Lung (tissue), 12 donors: ENCODE data around the gene MRPS2. TPM values are rescaled to one million over a fixed set of nuclear protein-coding genes. Genes with fewer than 3 reads are reported as not detected.

Experiments used
- ATAC-seq: fragments of 200-7000 bp; cut with Tn5 transposase; one replicate; pipeline ENCODE4 v1.9.1; 2020; ENCODE audit warnings: moderate number of reproducible peaks; ENCODE audit not compliant: insufficient read depth, low FRiP score
- DNase-seq, 3 donors: peaks; one replicate each; pipeline ENCODE4 v3.0.0-alpha.2; 2013 to 2017
- H3K27ac ChIP-seq, 2 donors: one replicate each; pipeline ENCODE4 v1.5.1; 2013; ENCODE audit warnings: mild to moderate bottlenecking in 2 of 2, moderate library complexity in 2 of 2, control low read depth in 1 of 2, inconsistent platforms in 1 of 2, low read depth in 1 of 2, low read length in 1 of 2
- H3K27me3 ChIP-seq, 3 donors: one replicate each; pipeline ENCODE4 v1.5.1; 2013; ENCODE audit warnings: low read length in 2 of 3; ENCODE audit not compliant: control insufficient read depth in 3 of 3, insufficient read depth in 3 of 3
- H3K36me3 ChIP-seq, 4 donors: one replicate each; pipeline ENCODE4 v1.5.1; 2013; ENCODE audit warnings: low read length in 4 of 4, mild to moderate bottlenecking in 1 of 4, moderate library complexity in 1 of 4; ENCODE audit not compliant: control insufficient read depth in 4 of 4, insufficient read depth in 4 of 4
- H3K4me1 ChIP-seq, 5 donors: one replicate each; pipeline ENCODE4 v1.5.1; 2013; ENCODE audit warnings: low read length in 5 of 5, mild to moderate bottlenecking in 2 of 5, moderate library complexity in 1 of 5; ENCODE audit not compliant: control insufficient read depth in 5 of 5, insufficient read depth in 5 of 5
- H3K4me3 ChIP-seq: one replicate; pipeline ENCODE4 v1.5.1; 2013; ENCODE audit warnings: mild to moderate bottlenecking, control low read depth, moderate library complexity
- H3K9ac ChIP-seq, 2 donors: one replicate each; pipeline ENCODE4 v1.5.1; 2013; ENCODE audit warnings: low read length in 2 of 2, control low read depth in 1 of 2; ENCODE audit not compliant: insufficient read depth in 1 of 2
- H3K9me3 ChIP-seq, 4 donors: one replicate each; pipeline ENCODE4 v1.5.1; 2013; ENCODE audit warnings: low read length in 3 of 4, mild to moderate bottlenecking in 1 of 4, moderate library complexity in 1 of 4; ENCODE audit not compliant: control insufficient read depth in 4 of 4, insufficient read depth in 3 of 4
- WGBS, 2 donors: extraction: QIAGEN DNeasy Blood & Tissue Kit; methylation state at CpG; one replicate each; pipeline ENCODE4 v1.1.7; 2013; 5-methylcytosine and 5-hydroxymethylcytosine counted together
- polyA plus RNA-seq, 2 donors: library from polyadenylated mRNA; stranded (reverse); fragments of 200-250 nt; gene quantifications; one replicate each; pipeline ENCODE4 v1.2.1, GENCODE V29; 2013
- total RNA-seq, 2 donors: library from RNA; depleted of rRNA in 1 of 2; stranded (reverse); fragments of >200 nt in 1 of 2; gene quantifications; one replicate each; pipeline ENCODE4 v1.2.1, GENCODE V29; 2014 to 2021
- TF ChIP-seq, protein P1 (sequence below): IDR thresholded peaks from 2 replicates; pipeline ENCODE4 v1.5.1; 2012; ENCODE audit warnings: mild to moderate bottlenecking; ENCODE audit errors: control extremely low read depth, extremely low read depth
- donor health status: control.
- donor health status: control.
- donor health status: Bipolar disorder and iron deficiency.
- donor health status: healthy.
- donor health status: DM: yes; HTN: yes; CAD: no.

Gene MRPS2
- total and polyA plus RNA-seq, 4 donors: 18.2 to 42.0 (median 31.8) TPM

DNA sequence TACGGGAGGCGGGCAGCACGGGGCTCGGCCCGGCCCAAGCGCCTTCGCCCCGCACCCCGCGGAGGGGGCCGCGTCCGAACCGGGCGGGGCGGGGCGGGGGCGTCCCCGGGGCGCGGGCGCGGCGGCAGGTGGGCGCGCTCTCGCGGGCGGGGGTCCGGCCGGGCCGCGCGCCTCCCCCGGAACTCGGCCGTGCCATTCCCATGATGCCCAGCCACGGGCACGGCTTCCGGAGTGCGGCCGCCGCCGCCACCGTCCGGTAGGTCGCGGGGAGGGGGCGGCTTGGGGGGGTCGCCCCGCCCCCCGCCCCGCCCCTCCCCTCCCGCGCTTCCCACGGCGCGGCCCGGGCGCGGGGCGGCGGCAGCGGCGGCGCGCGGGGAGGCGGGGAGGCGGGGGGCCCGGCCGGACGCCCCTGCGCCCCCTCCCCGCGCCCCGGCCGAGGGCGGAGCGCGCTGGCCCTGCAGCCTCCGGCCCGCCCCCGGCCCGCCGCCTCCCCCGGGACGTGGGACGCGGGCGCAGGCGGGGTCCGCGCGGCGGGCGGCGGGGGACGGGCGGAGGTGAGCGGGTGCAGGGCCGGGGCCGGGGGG, 20.9 kb upstream of the MRPS2 start, which contains the start of gene PPP1R26:
PPP1R26 (plus strand) TSS at position 314 of the 584 bp plus-strand sequence. CDS start 4,729 bp downstream, outside the sequence.
- TF ChIP-seq, protein P1, sequence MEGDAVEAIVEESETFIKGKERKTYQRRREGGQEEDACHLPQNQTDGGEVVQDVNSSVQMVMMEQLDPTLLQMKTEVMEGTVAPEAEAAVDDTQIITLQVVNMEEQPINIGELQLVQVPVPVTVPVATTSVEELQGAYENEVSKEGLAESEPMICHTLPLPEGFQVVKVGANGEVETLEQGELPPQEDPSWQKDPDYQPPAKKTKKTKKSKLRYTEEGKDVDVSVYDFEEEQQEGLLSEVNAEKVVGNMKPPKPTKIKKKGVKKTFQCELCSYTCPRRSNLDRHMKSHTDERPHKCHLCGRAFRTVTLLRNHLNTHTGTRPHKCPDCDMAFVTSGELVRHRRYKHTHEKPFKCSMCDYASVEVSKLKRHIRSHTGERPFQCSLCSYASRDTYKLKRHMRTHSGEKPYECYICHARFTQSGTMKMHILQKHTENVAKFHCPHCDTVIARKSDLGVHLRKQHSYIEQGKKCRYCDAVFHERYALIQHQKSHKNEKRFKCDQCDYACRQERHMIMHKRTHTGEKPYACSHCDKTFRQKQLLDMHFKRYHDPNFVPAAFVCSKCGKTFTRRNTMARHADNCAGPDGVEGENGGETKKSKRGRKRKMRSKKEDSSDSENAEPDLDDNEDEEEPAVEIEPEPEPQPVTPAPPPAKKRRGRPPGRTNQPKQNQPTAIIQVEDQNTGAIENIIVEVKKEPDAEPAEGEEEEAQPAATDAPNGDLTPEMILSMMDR: no peak
- H3K27ac ChIP-seq: peak within 1 kb of the TSS; percentile 67 to 89
- H3K4me3 ChIP-seq: peak within 1 kb of the TSS; percentile 62
- DNase-seq (peak in 1 of 3 donors; percentile 44), ATAC-seq (peak; percentile 5)
- peak within 1 kb of the TSS in 1 of 2 donors; percentile 25 for H3K9ac ChIP-seq
- no peaks in the 10 kb centered on the region for H3K9me3 ChIP-seq
- 0 to 1% methylated on average over 24 to 97 of the region's 103 CpGs for WGBS, 2 donors
- peaks cover 0 to 13% (median 8%) of the 10 kb centered on the region in 4 donors for H3K36me3 ChIP-seq
- no peaks in the 10 kb centered on the region for H3K27me3 ChIP-seq
- peaks cover 0 to 28% (median 3%) of the 10 kb centered on the region in 5 donors for H3K4me1 ChIP-seq

DNA sequence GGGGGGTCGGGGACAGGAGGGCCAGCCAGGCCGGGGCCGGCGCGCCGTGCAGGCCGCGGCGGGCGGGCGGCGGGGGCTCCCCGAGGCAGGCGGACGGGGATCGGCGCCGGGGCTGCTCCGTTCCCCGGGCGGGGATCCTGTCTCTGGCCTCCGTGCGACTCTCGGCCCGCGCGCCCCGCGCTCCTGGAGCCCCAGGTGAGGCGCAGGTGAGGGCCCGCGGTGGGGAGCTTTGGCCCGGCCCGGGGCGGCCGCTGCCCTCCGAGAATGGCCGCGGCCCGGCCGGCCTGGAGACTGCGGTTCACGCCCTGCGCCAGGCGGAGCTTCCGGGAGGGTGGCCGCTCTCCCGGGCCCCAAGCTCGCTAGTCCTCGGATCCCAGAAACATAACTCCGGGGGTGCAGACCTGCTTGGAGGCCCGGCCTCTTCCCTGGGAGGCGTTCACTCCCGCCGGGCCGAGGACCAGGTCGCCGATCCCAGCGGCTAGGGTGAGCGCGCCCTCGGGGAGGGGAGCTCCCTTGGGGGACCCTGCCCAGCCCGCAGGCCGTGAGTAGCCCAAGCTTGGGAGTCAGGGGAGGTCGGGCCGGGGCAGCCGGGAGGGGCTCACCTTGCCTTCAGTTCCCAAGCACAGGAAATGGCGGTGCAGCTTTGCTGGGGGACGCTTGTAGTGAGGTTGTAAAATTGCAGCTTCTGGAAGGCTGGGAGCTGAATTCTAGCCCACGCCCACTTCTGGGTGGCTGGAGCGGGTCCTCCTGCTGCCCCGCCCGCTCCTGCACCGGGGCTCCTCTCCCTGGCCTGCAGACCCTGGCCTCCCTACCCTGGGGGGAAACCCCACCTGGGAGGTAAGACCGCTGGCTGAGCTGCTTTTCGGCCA, 20.2 kb upstream of the MRPS2 start:
- Histone ChIP-seq H3K27ac (peak overlapping the region; percentile 57 to 64), H3K4me1 (peaks cover 0 to 24% (median 3%) of the 10 kb centered on the region in 5 donors), H3K36me3 (peaks cover 0 to 21% (median 14%) of the 10 kb centered on the region in 4 donors), H3K9me3 (no peaks in the 10 kb centered on the region), H3K9ac (peak overlapping the region in 1 of 2 donors; percentile 25), H3K4me3 (peak overlapping the region; percentile 60), H3K27me3 (no peaks in the 10 kb centered on the region)
- DNase-seq (peak; percentile 56 to 60 (median 57)), ATAC-seq (peak; percentile 36)
- WGBS, 2 donors: 1% methylated on average over 47 to 76 of the region's 76 CpGs
- TF ChIP-seq, protein P1: no peak

DNA sequence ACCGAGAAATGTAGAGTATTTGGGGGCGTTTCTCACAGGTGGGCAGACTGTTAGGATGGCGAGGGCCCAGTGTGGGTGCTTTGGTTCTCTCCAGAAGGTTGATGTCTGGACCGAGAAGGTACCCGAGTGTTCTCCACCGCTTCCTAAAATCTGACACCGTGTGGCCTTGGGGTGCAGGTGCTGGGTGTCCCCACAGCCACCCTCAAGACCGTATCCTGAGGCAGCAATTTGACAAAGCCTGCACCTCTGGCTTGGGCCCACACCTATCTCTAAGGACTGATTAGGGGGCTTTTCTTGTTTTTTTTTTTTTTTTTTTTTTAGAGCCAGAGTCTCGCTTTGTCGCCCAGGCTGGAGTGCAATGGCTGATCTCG, 19.6 kb upstream of the MRPS2 start:
- TF ChIP-seq, protein P1: no peak
- 38 to 40% methylated on average over 11 of the region's 11 CpGs for WGBS, 2 donors
- Histone ChIP-seq H3K9ac (peak overlapping the region; percentile 25 to 40), H3K4me1 (peaks cover 0 to 24% (median 3%) of the 10 kb centered on the region in 5 donors), H3K4me3 (no peak overlapping the region), H3K9me3 (no peaks in the 10 kb centered on the region), H3K36me3 (peaks cover 0 to 27% (median 18%) of the 10 kb centered on the region in 4 donors), H3K27ac (peak overlapping the region in 1 of 2 donors; percentile 57), H3K27me3 (no peaks in the 10 kb centered on the region)
- DNase-seq: no peak
- ATAC-seq: no peak
